Panc1 (cell line): ENCODE data around the gene COA6.

Experiments
- POLR2AphosphoS5 ChIP-seq: IDR thresholded peaks from 2 replicates; pipeline ENCODE4 v1.6.1; 2012; ENCODE audit warnings: mild to moderate bottlenecking, low read depth, low read length, moderate library complexity
- TCF7L2 ChIP-seq: IDR thresholded peaks from 2 replicates; pipeline ENCODE4 v1.6.1; 2011; ENCODE audit warnings: mild to moderate bottlenecking, low read depth, low read length, inconsistent platforms
- TF ChIP-seq, protein P1 (sequence below): fragments of 450-650 bp; IDR thresholded peaks from 2 replicates; pipeline ENCODE4 v1.5.1; 2017; ENCODE audit warnings: mild to moderate bottlenecking

GRCh38 chr1:234324821-234325220 lies 48.4 kb upstream of the COA6 start:
- no peak for TF ChIP-seq TCF7L2
- TF ChIP-seq, protein P1, sequence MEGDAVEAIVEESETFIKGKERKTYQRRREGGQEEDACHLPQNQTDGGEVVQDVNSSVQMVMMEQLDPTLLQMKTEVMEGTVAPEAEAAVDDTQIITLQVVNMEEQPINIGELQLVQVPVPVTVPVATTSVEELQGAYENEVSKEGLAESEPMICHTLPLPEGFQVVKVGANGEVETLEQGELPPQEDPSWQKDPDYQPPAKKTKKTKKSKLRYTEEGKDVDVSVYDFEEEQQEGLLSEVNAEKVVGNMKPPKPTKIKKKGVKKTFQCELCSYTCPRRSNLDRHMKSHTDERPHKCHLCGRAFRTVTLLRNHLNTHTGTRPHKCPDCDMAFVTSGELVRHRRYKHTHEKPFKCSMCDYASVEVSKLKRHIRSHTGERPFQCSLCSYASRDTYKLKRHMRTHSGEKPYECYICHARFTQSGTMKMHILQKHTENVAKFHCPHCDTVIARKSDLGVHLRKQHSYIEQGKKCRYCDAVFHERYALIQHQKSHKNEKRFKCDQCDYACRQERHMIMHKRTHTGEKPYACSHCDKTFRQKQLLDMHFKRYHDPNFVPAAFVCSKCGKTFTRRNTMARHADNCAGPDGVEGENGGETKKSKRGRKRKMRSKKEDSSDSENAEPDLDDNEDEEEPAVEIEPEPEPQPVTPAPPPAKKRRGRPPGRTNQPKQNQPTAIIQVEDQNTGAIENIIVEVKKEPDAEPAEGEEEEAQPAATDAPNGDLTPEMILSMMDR, result no peak
- TF ChIP-seq POLR2AphosphoS5, result no peak
